ENCODE results near the gene TUBA1C.

TUBA1C gene

GRCh38 chr12:49293056-49293956 lies 28.4 kb downstream of the TUBA1C start:
- FAIRE-seq = no peak
- DNase-seq (ENCODE audit: insufficient read length, low spot score) = no peak
- TF ChIP-seq POU2F2 (IDR thresholded peaks at IDR 0.05; ENCODE audit: low read depth, low read length) = no peak
- TF ChIP-seq POLR2AphosphoS5 (IDR thresholded peaks at IDR 0.05; ENCODE audit: low read depth, low read length) = no peak
- no peak for TF ChIP-seq PAX5 (IDR thresholded peaks at IDR 0.05; ENCODE audit: insufficient read depth, low read length, severe bottlenecking)
- TF ChIP-seq POLR2A (IDR thresholded peaks at IDR 0.05; ENCODE audit: low read depth, low read length) = no peak
- no peak for TF ChIP-seq TAF1 (IDR thresholded peaks at IDR 0.05; ENCODE audit: low read depth, low read length)
- no peak for TF ChIP-seq SPI1 (IDR thresholded peaks at IDR 0.05; ENCODE audit: low read depth, low read length)

DNA sequence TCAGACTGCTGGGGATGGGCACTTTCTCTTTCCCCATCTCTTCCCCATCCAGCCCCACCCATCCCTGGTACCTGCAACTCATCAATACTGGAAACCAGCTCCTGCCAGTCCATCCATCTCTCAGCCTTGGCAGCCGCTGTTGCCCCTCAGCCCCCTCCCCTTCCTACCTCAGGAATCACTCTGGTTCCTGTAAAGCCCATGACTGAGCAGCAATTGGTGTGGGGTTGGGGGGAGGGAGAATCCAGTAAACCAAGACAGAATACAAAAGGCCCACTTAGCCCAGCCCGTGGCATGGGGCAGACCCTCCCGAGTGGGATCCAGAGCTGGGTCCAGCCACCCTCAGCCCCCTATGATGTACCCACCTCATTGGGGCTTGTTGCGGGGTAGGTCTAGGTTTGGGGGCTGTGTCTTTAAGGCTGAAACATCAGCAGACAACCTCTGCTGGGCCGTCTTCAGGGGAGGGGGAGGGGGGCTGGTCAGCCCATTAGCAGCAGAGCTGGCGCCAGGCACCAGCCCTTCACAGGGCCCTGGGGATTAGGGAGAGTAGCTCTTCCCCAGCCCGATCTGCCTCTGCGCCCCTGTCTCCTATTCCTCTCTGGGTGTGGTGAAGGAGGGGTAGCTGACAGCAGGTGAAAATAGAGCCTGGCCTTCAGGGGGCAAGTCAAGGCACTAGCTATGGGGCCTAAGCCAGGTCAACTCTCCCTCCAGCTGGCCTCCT lies 29.4 kb downstream of the TUBA1C start:
- DNase-seq (ENCODE audit: insufficient read length, low spot score) (no peak), FAIRE-seq (no peak)
- no peak for TF ChIP-seq POLR2AphosphoS5 (IDR thresholded peaks at IDR 0.05; ENCODE audit: low read depth, low read length)
- TF ChIP-seq TAF1 (IDR thresholded peaks at IDR 0.05; ENCODE audit: low read depth, low read length) = no peak
- no peak for TF ChIP-seq POLR2A (IDR thresholded peaks at IDR 0.05; ENCODE audit: low read depth, low read length)
- no peak for TF ChIP-seq SPI1 (IDR thresholded peaks at IDR 0.05; ENCODE audit: low read depth, low read length)
- no peak for TF ChIP-seq POU2F2 (IDR thresholded peaks at IDR 0.05; ENCODE audit: low read depth, low read length)
- TF ChIP-seq PAX5 (IDR thresholded peaks at IDR 0.05; ENCODE audit: insufficient read depth, low read length, severe bottlenecking) = no peak

GRCh38 chr12:49294804-49295081 lies 29.9 kb downstream of the TUBA1C start:
- no peak for DNase-seq (ENCODE audit: insufficient read length, low spot score)
- FAIRE-seq = no peak
- no peak for TF ChIP-seq TAF1 (IDR thresholded peaks at IDR 0.05; ENCODE audit: low read depth, low read length)
- TF ChIP-seq POLR2A (IDR thresholded peaks at IDR 0.05; ENCODE audit: low read depth, low read length) = no peak
- TF ChIP-seq PAX5 (IDR thresholded peaks at IDR 0.05; ENCODE audit: insufficient read depth, low read length, severe bottlenecking) = no peak
- TF ChIP-seq POU2F2 (IDR thresholded peaks at IDR 0.05; ENCODE audit: low read depth, low read length) = no peak
- TF ChIP-seq POLR2AphosphoS5 (IDR thresholded peaks at IDR 0.05; ENCODE audit: low read depth, low read length) = no peak
- no peak for TF ChIP-seq SPI1 (IDR thresholded peaks at IDR 0.05; ENCODE audit: low read depth, low read length)

GRCh38 chr12:49295082-49295936 lies 30.4 kb downstream of the TUBA1C start, which contains the start of gene PRPH:
Gene PRPH (plus strand): TSS chr12:49295147. CDS start chr12:49295201, 54 bp downstream.
- TF ChIP-seq PAX5 (IDR thresholded peaks at IDR 0.05; ENCODE audit: insufficient read depth, low read length, severe bottlenecking) (no peak), POLR2A (IDR thresholded peaks at IDR 0.05; ENCODE audit: low read depth, low read length) (no peak), TAF1 (IDR thresholded peaks at IDR 0.05; ENCODE audit: low read depth, low read length) (no peak), SPI1 (IDR thresholded peaks at IDR 0.05; ENCODE audit: low read depth, low read length) (no peak), POU2F2 (IDR thresholded peaks at IDR 0.05; ENCODE audit: low read depth, low read length) (no peak), POLR2AphosphoS5 (IDR thresholded peaks at IDR 0.05; ENCODE audit: low read depth, low read length) (no peak)
- DNase-seq (ENCODE audit: insufficient read length, low spot score) (no peak), FAIRE-seq (no peak)

GRCh38 chr12:49296034-49296835 lies 31.4 kb downstream of the TUBA1C start:
- DNase-seq (ENCODE audit: insufficient read length, low spot score) (peak; percentile 90), FAIRE-seq (peak; percentile 81)
- TF ChIP-seq PAX5 (IDR thresholded peaks at IDR 0.05; ENCODE audit: insufficient read depth, low read length, severe bottlenecking) (no peak), TAF1 (IDR thresholded peaks at IDR 0.05; ENCODE audit: low read depth, low read length) (no peak), POLR2AphosphoS5 (IDR thresholded peaks at IDR 0.05; ENCODE audit: low read depth, low read length) (no peak), POU2F2 (IDR thresholded peaks at IDR 0.05; ENCODE audit: low read depth, low read length) (no peak), POLR2A (IDR thresholded peaks at IDR 0.05; ENCODE audit: low read depth, low read length) (no peak), SPI1 (IDR thresholded peaks at IDR 0.05; ENCODE audit: low read depth, low read length) (no peak)

DNA sequence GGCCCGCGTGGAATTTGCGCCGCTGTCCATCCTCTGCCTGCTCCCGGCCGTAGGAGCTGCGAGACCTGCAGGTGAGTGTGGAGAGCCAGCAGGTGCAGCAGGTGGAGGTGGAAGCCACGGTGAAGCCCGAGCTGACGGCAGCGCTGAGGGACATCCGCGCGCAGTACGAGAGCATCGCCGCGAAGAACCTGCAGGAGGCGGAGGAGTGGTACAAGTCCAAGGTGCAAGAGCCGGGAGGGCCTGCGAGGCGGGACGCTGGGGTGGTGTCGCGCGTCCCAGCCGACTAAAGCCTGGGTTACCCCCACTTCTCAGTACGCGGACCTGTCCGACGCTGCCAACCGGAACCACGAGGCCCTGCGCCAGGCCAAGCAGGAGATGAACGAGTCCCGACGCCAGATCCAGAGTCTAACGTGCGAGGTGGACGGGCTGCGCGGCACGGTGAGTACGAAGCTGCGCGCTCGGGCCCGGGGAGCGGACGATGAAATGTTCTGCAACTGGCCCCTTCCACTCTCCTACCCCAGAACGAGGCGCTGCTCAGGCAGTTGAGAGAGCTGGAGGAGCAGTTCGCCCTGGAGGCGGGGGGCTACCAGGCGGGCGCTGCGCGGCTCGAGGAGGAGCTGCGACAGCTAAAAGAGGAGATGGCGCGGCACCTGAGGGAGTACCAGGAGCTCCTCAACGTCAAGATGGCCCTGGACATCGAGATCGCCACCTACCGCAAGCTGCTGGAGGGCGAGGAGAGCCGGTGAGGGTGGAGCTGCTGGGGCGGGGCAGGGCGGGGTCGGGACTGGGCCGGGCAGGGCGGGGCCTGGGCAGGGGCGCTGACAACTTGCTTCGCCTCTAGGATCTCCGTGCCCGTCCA lies 32.2 kb downstream of the TUBA1C start:
- DNase-seq (ENCODE audit: insufficient read length, low spot score) (no peak), FAIRE-seq (peak; percentile 59)
- TF ChIP-seq POLR2A (IDR thresholded peaks at IDR 0.05; ENCODE audit: low read depth, low read length) (no peak), POU2F2 (IDR thresholded peaks at IDR 0.05; ENCODE audit: low read depth, low read length) (no peak)

DNA sequence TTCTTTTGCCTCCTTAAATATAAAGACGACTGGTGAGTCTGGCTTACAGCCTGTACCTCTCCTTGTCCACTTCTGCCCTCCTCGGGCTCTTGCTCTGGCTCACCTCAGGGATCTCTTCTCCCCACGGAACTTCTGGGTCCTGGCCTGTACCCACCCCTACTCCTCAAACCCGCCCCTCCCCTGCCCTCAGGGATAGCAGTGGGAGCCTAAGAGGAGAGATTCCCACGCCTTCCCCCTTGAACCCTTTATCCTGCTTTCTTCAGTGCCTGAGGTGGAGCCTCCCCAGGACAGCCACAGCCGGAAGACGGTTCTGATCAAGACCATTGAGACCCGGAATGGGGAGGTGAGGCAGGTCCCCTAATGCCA lies 32.8 kb downstream of the TUBA1C start:
- TF ChIP-seq POU2F2 (IDR thresholded peaks at IDR 0.05; ENCODE audit: low read depth, low read length) = no peak
- FAIRE-seq (no peak), DNase-seq (ENCODE audit: insufficient read length, low spot score) (no peak)

DNA sequence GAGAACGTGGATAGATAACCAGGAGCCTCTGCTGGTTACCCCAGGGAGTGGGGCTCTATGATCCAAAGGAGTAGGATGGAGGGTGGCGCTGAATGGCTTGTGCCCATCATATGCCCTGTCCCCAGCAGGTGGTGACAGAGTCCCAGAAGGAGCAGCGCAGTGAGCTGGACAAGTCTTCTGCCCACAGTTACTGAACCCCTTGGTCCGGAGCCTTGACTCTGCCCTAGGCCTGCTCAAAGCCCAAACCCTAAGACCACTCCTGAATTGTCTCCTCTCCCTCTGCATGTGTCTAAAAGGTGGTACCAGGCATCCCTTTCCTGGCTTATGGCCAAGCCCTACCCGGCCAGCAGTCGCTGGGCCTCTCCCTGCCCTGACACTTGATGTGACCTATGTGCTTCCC lies 33.3 kb downstream of the TUBA1C start:
- DNase-seq (ENCODE audit: insufficient read length, low spot score) = no peak
- no peak for TF ChIP-seq POLR2A (IDR thresholded peaks at IDR 0.05; ENCODE audit: low read depth, low read length)
- TF ChIP-seq POU2F2 (IDR thresholded peaks at IDR 0.05; ENCODE audit: low read depth, low read length) = no peak
- no peak for TF ChIP-seq SPI1 (IDR thresholded peaks at IDR 0.05; ENCODE audit: low read depth, low read length)
- TF ChIP-seq POLR2AphosphoS5 (IDR thresholded peaks at IDR 0.05; ENCODE audit: low read depth, low read length) = no peak
- no peak for TF ChIP-seq PAX5 (IDR thresholded peaks at IDR 0.05; ENCODE audit: insufficient read depth, low read length, severe bottlenecking)
- TF ChIP-seq TAF1 (IDR thresholded peaks at IDR 0.05; ENCODE audit: low read depth, low read length) = no peak
- FAIRE-seq = no peak

Measured in GM12891 (cell line).